Islet precursor cell (in vitro differentiated cells): ENCODE measurements around the gene GLOD5.

Experiments
- DNase-seq: peaks from one replicate; pipeline ENCODE4 v3.0.0-alpha.2; 2018

GLOD5 gene

DNA sequence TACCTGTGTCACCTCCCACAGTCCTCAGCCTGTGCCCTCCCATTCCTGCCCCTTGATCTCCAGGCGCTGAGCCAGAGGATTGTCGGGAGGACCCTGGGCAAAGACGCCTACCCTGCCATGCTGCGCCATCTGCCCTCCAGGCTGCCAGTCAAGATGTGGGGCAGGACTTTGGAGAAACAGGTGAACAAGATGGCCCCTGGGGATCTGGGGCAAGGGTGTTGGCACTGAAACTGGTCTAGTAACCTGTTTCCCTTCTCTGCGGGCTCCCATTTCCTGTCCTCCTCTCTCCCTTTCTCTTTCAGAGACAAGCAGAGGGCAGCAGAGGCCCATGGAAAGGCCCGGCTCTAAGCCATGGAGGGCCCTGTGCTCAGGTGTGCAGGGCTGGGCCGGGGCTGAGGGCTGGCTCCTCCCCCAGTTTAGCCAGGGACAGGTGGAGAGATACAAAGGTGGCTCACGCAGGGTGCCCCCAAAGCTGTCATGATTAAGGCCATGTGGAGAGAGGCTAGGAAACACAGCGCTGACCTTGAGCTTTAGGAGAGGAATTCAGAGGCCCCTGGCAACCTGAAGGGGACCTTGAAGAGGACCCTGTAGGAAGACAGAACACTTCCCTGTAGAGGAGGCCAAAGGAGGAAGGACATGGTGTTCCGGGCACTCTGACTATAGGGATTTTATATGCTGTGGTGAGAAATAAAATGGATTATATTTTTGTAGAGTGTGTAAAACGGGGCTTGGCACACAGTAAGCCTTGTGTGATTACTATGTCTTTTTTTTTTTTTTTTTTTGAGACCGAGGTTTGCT, at the start of gene GLOD5:
Gene GLOD5 (plus strand): TSS at position 74 of the 798 bp plus-strand sequence. CDS start 44 bp downstream, at position 118.
- peak; percentile 79 for DNase-seq

DNA sequence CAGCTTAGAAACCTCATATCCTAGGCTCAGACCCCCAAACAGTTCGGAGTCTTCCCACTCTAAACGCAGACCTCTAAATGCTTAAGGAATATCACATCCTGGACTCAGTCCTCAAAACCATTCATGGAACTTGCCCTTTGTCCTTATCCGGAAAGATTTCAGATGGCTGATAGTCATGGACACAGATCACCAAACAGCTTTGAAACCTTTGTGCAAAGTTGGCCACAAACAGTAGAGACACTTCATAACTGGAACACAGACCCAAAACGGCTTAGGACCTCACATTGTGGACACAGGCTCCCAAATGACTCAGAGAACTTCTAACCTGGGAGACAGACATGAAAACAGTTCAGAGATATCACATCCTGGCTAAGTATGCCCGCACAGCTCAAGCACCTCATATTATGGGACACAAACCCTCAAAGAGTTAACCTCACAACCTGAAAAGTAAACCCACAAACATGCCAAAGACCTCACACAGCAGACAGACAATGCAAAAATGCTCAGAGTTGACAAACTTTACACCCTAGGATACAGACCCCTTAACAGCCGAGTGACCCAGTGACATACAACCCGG, 49.5 kb upstream of the GLOD5 start:
- no peak for DNase-seq

DNA sequence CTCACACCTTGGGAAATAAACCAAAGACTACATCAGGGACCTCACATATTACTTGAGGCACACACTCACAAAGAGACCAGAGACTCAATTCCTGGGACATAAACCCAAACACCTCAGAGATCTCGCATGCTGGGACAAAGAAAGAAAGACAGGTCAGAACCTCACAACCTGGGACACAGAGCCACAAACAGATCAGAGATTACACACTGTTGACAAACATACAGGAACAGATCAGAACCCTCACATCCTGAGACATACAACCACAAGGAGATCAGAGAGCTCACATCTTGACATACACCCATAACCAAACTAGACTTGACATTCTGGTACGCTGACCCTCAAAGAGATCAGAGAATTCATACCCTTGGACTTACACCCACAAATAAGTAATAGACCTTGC, 47.7 kb upstream of the GLOD5 start:
- DNase-seq, result no peak

DNA sequence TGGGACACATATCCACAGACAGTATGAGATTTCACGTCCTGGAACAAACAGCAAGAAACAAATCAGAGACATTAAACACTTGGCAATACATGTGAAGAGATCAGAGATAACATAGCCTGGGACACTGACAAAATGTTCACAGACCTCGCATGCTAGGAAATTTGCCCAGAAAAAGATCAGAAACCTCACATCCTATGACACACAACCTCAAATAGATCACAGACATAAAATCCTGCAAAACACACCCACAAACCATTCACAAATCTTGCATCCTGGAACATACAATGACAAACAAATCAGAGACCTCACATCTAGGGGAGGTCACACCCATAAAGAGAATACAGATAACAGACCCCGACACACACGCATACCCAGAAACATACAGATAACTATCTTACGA, 47.0 kb upstream of the GLOD5 start:
- no peak for DNase-seq

DNA sequence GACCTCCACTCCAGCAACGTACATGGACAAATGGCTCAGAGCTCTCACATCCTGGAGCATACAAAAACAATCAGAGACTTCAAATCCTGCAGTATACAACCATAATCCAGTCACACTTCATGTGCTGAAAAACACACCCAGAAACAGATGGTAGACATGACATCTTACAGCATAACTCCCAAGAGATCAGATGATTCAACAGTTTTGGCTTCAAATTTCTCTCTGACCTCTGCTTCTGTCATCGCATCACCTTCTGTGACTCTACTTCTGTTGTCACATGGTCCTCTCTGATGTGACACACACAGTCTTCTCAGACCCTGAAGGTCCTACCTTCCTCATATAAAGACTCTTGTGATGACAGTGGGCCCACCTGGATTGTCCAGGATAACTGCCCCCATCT, 46.5 kb upstream of the GLOD5 start:
- DNase-seq, result no peak

DNA sequence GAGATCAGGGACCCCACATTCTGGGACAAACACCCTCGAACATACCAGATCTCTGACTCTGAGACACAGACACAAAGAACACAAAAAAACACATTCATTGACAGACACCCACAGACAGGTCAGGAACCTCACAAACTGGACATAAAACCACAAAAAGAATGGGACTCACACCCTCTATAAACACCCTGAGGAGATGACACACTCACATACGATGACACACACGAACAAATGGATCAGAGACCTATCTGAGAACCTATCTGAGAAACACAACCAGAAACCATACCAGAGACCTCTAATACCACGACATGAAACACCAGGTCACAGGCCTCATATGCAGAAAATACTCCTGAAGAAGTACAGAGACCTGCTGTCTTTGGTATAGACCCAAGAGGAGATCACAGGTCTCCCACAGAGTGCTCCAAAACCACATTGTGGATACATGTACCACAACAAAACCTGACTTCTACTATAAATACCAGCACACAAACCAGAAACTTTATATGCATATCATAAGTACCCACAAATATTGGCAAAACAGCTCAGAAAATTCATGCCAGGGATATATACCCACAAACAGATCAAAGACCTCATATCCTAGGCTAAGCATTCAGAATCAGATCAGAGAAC, 45.6 kb upstream of the GLOD5 start:
- DNase-seq, result no peak

DNA sequence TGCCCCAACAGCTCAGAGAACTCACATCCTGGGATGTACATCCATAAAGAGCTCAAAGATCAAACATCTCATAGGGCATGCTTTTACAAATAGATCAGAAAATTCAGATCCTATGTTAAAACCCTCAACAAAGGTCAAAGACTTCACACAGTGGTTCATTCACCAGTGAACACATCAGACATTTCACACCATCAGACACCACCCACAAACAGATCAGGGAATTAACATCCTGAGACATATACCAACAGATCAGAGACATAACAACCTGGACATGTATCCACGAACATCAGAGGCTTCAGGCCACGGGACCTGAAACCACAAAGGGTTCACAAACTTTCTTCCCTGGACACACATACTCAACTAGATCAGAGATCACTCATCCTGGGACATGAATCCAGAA, 41.6 kb upstream of the GLOD5 start:
- no peak for DNase-seq

DNA sequence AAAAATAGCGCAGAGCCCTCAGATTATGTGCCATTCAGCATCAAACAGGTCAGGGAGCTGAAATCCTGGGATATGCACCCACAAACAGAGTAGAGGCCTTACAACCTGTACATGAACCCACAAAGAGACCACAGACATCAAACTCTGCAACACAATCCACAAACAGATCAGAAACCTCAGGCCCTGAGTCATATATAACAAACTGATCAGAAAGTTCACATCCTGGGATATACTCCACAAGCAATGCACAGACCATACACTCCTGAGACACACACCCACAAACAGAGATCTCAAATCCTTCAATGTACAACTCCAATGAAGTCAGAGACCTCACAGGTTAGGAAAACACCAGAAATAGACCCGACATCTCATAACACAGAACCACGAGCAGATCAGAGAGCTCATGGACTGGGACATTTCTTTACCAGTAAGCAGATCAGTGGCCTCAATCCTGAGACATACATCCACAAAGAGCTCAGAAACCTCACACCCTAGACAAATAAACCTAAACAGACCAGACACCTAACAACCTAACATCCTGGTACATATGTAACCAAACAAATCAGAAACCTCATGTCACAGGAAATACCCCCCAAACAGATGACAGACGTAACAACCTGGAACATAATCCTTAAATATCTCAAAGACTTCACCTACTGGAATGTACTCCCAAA, 40.8 kb upstream of the GLOD5 start:
- DNase-seq, result no peak

DNA sequence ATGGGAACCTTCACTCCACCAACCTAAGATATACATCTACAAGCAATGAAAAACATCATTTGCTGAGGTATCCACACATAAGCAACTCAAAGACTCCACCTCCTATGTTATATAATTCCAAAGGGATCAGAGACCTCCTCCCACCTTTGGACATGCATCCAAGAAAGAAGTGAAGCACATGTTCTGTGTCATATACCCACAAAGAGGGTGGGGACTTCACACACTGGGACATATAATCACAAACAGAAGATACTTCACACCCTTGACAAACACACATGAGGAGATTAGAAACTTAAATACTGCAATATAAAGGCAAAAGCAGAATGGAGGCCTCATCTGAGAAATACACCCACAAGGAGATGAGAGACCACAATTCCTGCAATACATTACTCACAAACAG, 39.6 kb upstream of the GLOD5 start:
- no peak for DNase-seq

DNA sequence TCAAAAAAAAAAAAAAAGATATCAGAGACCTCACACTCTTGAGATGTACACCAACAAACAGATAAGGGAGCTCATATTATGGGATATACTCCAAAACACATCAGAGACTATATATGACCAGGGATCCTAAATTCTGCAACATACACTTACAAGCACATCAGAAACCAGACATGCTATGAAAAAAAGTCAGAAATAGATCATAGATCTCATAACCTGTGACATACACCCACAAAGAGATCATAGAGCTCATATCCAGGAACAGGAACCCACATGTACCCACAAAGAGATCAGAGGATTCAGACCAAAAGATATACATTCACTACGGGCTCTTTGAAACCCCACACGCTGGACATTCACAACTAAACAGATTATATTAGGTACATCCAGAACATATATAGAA, 35.0 kb upstream of the GLOD5 start:
- no peak for DNase-seq

DNA sequence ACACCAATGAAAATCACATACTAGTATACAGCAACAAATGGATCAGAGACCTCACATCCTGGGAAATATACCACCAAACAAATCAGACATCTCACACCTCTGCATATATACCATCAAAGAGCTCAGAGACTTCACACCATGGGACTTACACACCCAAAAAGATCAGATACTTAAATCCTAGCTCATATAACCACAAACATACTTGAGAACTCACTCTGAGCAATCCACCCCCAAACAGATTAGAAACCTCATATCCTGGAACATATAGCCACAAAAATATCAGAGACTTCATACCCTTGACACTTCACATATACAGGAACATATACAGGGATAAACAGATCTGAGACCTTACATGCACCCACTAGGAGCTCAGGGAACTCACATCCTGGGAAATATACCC, 32.9 kb upstream of the GLOD5 start:
- DNase-seq, result no peak

DNA sequence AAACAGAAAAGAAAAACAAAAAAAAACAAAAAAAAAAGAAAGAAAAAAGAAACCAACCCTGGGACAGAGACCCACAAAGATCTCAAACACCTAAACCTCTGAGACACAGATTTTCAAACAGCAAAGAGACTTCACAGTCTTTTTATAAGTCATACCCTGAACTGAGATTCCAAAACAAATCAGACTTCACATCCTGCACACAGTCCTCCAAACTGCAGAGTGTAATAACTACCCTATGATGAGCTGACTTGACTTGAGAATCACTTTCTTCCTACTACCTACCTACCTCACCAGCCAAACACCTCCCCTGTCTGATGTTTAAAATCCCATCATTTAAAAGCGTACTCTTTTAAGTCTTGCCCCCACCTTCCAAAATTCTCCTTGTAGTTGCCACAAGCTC, 25.2 kb upstream of the GLOD5 start:
- no peak for DNase-seq

DNA sequence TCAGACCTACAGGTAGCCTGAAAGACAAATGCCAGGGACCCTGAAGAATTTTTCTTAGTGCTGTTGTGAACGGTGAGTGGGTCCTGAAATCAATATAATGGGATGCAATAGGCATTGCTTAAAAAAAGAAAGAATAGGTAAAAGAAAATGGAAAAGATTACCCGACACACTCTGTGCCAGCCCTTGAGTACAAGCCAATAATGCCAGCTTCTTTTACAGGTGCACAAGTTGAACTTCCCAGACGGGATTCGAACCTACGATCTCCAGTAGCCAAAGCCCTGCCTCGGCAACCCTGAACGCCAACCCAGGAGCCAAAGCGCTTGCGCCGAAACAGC, 24.7 kb upstream of the GLOD5 start:
- no peak for DNase-seq

DNA sequence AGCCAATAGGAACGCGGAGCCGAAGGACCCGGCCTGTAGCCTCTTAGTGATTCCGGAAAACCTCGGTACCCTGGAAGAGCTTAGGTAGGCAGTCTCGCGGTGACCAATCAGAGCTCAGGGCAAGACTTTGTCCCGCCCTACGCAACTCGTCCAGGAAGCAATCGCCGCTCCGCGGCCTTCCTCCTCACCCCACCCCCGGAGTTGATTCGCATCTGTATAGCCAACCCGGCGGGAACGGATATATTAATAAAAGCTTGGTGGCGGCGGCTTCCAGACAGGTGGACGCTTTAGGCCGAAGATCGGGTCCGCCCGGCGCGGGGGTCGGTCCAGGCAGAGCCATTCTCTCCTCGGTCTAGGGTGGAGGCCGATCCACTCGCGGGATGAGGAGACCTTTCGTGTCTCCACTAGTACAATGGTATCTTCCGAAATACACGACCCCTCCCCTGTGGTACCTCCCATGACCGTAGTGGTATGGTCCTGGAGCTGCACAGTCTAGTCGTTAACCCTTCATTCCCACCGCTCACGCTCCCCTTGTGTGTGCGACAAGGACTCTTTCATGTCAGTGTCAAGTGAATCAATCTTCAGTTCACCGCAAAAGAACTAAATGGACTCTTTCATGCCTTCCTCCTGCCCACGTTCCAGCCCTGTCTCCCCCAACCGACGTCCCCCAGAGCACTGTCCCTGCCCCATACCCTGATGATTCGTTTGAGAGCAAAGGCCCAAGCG, 24.2 kb upstream of the GLOD5 start:
- peak; percentile 97 for DNase-seq

DNA sequence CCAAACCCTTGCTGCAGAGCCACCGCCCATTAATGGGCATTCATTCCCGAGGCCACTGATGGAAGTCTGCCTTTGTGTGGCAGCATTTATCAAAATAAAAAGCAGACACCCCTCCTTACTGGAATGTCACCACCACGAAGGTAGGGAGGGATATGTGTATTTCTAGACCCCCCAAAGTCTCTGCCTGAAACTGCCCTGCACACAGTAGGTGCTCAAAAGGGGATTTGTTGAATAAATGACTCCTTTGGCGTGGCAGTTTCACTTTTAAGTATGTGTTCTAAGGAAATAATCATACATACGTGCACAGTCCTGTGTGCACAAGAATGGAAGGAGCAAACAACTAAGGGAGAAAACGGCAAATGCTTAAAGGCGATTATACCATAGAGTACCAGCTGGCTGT, 23.6 kb upstream of the GLOD5 start:
- no peak for DNase-seq

DNA sequence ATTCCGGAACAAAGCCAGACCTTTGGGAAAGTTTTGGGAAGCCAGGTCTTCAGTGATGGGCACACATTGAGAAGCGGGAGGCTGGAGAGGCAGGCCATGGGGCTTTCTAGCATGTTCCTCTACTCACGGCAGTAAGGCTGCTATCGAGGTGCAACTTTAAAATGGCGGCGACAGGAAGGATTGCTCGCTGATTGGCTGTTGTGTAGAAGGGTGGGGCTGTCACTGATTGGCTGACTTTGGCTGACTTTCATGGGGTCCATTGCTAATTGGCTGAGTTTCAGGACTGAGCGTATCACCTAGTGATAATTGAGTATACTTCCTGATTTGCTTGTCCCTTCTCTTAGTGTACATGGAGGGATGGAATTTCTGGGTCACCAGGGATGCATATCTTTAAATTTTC, 19.7 kb upstream of the GLOD5 start:
- no peak for DNase-seq

DNA sequence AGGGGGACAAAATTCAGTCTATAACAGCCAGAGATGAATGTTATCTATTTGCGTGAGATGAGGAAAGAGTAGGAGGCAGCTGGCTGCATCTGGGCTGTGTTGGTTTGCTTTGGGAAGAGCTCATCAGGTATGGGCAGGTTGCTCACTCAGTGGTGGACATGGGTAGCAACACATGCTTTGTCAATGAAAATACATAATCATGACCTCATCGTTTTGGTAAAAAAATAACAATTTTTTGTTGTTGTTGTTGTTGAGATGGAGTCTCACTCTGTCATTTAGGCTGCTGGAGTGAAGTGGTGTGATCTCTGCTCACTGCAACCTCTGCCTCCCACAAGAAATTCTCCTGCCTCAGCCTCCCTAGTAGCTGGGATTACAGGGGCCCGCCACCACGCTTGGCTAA, 16.3 kb upstream of the GLOD5 start:
- DNase-seq, result no peak

DNA sequence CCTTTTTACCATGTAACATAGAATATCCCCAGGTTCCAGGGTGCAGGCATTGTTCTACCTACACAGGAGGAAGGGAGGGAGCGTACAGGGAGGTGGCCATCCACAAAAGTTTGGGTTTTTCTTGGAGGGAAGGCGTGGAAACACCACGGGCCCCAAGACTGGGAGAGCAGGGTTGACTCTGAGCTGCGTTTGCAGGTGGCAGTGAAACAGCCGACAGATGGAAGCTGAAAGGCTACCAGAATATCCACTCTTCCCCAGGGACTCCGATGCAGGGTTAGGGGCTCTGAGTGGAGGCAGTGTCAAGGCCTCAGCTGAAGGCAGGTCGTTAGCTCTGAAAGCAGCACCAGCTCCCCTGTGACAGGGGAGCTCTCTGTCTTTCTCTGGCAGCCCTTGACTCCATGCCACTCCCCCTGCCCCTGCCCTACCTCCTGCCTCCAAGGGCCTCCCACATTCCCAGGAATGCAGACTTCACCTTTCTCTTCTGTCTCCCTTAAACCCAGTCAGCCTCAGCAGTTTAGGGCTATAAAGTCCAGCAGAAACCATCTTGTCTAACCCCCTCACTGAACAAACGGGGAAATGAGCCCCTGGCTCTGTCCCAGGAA, 14.0 kb upstream of the GLOD5 start:
- no peak for DNase-seq

DNA sequence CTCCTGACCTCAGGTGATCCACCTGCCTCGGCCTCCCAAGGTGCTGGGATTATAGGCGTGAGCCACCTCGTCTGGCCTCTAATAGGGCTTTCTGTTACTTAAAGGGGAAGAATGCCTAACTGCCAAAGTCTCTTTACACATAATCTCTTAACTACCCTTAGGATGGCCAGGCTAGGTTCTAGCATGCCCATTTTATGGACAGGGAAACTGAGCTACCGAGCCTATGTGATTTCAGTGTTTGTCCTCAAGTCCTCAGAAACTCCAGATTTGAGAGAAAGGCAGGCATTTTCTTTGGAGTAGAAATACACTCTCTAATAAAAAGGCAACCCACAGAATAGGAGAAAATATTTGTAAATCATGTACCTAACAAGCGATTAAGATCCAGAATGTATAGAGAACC, 12.4 kb upstream of the GLOD5 start:
- DNase-seq, result no peak

DNA sequence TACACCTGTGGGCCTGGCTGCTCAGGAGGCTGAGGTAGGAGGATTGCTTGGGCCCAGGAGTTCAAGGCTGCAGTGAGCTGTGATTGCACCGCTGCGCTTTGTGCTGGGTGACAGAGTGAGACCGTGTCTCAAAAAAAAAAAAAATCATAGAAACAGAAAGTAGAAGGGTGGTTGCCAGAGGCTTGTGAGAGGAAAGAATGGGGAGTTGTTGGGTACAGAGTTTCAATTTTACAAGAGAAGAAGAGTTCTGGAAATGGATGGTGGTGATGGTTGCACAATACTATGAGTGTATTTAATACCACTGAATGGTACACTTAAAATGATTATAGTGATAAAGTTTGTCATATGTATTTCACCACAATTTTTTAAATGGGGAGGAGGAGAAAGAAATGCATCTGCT, 10.2 kb upstream of the GLOD5 start:
- DNase-seq, result no peak

DNA sequence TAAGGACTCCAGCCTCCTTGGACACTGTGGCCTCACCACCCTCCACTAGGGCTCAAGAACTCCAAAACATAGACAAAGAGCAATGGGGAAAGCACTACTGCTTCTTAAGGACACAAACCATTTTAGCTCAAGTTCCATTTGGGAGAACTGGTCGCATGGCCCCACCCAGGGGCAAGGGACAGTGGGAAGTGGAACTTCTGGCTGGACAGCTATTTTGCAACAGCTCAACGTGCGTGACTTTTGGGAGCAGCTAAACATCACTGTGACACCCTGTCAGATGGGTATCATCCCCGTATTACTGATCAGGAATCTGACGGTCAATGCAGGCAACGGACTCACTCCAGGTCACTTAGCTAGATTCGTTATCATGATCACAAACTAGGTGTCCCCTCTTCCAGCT, 9.0 kb upstream of the GLOD5 start:
- DNase-seq, result no peak

DNA sequence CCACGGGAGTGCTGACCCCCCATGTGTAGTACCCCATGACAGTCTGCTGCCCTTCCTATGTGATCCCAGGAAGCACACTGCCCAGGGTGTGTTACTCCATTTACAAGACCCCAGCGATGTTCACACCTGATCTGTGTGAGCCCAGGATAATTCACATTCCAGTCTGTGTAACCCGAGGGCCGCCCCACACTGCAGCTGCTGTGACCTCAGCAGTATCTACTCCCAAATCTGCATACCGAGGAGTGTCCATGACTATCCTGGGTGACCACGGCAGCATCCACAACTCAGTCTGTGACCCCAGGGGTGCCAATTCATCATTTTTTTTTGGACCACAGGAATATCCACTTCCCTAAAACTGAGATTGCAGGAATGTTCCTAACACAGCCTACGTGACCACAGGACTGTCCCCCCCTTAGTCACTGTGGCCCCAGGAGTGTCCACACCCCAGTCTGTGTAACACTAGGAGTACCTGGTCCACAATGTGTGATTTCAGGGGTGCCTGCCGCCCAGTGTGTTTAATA, 7.8 kb upstream of the GLOD5 start:
- DNase-seq, result no peak

DNA sequence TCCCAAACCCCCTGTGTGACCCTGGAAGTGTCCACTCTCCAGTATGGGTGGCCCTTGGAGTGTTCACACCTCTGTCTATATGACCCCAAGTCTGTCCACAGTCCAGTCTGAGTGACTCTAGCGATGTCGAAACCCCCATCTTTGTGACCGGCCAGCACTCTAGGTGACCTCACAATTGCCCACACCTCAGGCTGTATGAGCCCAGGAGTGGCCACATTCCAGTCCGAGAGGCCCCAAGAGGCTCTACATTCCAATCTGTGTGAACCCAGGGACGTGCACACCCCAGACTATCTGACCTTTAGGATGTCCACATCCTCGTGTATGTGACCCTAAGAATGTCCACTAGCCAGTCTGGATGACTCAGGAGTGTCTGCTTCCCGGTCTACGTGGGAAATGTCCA, 7.3 kb upstream of the GLOD5 start:
- no peak for DNase-seq
